Measurements from ENCODE around the gene MAPKBP1. TPM values are rescaled to one million over a fixed set of nuclear protein-coding genes. Genes with fewer than 3 reads are reported as not detected.

Gene MAPKBP1
- total RNA-seq, 2 experiments from 2014 or later = 16.6 to 17.2 TPM

GRCh38 chr15:41862515-41863116 lies 88.3 kb downstream of the MAPKBP1 start:
- H3K36me3 Mint-ChIP-seq (ENCODE audit: low read depth) = no peaks in the 10 kb centered on the region
- peaks cover 5% of the 10 kb centered on the region for H3K4me1 Mint-ChIP-seq (ENCODE audit: low read depth)
- H3K4me3 Mint-ChIP-seq = no peak overlapping the region
- no peaks in the 10 kb centered on the region for H3K9me3 Mint-ChIP-seq
- no peak for DNase-seq
- TF ChIP-seq CTCF (IDR thresholded peaks at IDR 0.05) = no peak
- no peak for ATAC-seq
- no peaks in the 10 kb centered on the region for H3K27me3 Mint-ChIP-seq
- CTCF ChIA-PET = interaction anchor here (0.9 kb wide), 1 partner anchor 18 kb away, joined by 3 read pairs; no protein-coding TSS in a partner anchor
- intact Hi-C loops (cut with micrococcal nuclease) = no loop called here
- POLR2A ChIA-PET = interaction anchor here (1.9 kb wide), 1 partner anchor 17 kb away, joined by 5 read pairs; no protein-coding TSS in a partner anchor
- H3K27ac Mint-ChIP-seq = no peak overlapping the region

- TF ChIP-seq CTCF (IDR thresholded peaks at IDR 0.05) = no peak
- DNase-seq (no peak), ATAC-seq (no peak)
- H3K4me1 Mint-ChIP-seq (ENCODE audit: low read depth) = peaks cover 2% of the 10 kb centered on the region
- CTCF ChIA-PET = no interaction called here
- H3K27ac Mint-ChIP-seq = no peak overlapping the region
- no peaks in the 10 kb centered on the region for H3K36me3 Mint-ChIP-seq (ENCODE audit: low read depth)
- H3K9me3 Mint-ChIP-seq = no peaks in the 10 kb centered on the region
- intact Hi-C loops (cut with micrococcal nuclease) = no loop called here
- no peak overlapping the region for H3K4me3 Mint-ChIP-seq
- POLR2A ChIA-PET = interaction anchor here (1.3 kb wide), 1 partner anchor 16 kb away, joined by 5 read pairs; no protein-coding TSS in a partner anchor
- no peaks in the 10 kb centered on the region for H3K27me3 Mint-ChIP-seq
These were observed 91.3 kb downstream of the MAPKBP1 start for GRCh38 chr15:41865490-41866055.

GRCh38 chr15:41866263-41866703 lies 92.0 kb downstream of the MAPKBP1 start:
- POLR2A ChIA-PET = interaction anchor here (1.3 kb wide), 1 partner anchor 15 kb away, joined by 5 read pairs; no protein-coding TSS in a partner anchor
- CTCF ChIA-PET = no interaction called here
- Mint-ChIP-seq H3K4me1 (ENCODE audit: low read depth) (peaks cover 9% of the 10 kb centered on the region), H3K27me3 (no peaks in the 10 kb centered on the region), H3K9me3 (no peaks in the 10 kb centered on the region), H3K36me3 (ENCODE audit: low read depth) (no peaks in the 10 kb centered on the region), H3K4me3 (no peak overlapping the region), H3K27ac (no peak overlapping the region)
- no peak for TF ChIP-seq CTCF (IDR thresholded peaks at IDR 0.05)
- ATAC-seq = no peak
- intact Hi-C loops (cut with micrococcal nuclease) = no loop called here
- no peak for DNase-seq

GRCh38 chr15:41866872-41867579 lies 92.7 kb downstream of the MAPKBP1 start:
- CTCF ChIA-PET = no interaction called here

More at GRCh38 chr15:41866872-41867579, 92.7 kb downstream of the MAPKBP1 start:
- DNase-seq = no peak
- no peak overlapping the region for H3K27ac Mint-ChIP-seq
- TF ChIP-seq CTCF (IDR thresholded peaks at IDR 0.05) = no peak
- no peaks in the 10 kb centered on the region for H3K27me3 Mint-ChIP-seq
- H3K36me3 Mint-ChIP-seq (ENCODE audit: low read depth) = no peaks in the 10 kb centered on the region
- intact Hi-C loops (cut with micrococcal nuclease) = no loop called here
- peaks cover 9% of the 10 kb centered on the region for H3K4me1 Mint-ChIP-seq (ENCODE audit: low read depth)
- POLR2A ChIA-PET = interaction anchor here (1.3 kb wide), 1 partner anchor 15 kb away, joined by 5 read pairs; no protein-coding TSS in a partner anchor
- H3K4me3 Mint-ChIP-seq = no peak overlapping the region
- no peak for ATAC-seq
- no peaks in the 10 kb centered on the region for H3K9me3 Mint-ChIP-seq
